ENCODE data around the gene PLA2G4E. TPM values are rescaled to one million over a fixed set of nuclear protein-coding genes. Genes with fewer than 3 reads are reported as not detected.

Gene PLA2G4E
- total RNA-seq, 4 donors from 2014 or later = 0.12 TPM; not detected in 3

DNA sequence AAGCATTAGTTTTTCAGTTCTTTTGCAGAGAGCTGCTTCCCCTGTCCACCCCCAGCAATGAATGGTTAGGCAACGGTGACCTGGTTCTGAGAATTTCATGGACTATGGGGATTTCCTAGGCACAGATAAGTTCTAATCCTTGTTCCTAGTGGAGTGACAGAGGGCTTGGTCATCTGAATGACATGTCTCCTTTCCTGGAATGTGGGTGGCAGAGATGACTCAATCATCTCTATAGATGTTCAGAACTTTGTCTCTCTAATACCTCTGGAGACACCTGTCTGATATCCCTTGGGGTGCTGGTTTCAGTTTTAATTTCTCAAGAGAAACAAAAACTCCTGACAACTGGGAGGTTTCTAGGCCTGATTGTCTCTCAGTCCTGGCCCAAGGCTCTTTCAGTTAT is 10.4 kb downstream of the PLA2G4E start:
- DNase-seq (ENCODE audit: low spot score) = no peak
- ATAC-seq (ENCODE audit: low FRiP score) = no peak
- no peak for TF ChIP-seq CTCF (IDR thresholded peaks at IDR 0.05)

- ATAC-seq (ENCODE audit: low FRiP score) = no peak
- no peak for DNase-seq (ENCODE audit: low spot score)
- TF ChIP-seq CTCF (IDR thresholded peaks at IDR 0.05) = no peak
Measured at GRCh38 chr15:42009474-42009873, 11.4 kb downstream of the PLA2G4E start.

DNA sequence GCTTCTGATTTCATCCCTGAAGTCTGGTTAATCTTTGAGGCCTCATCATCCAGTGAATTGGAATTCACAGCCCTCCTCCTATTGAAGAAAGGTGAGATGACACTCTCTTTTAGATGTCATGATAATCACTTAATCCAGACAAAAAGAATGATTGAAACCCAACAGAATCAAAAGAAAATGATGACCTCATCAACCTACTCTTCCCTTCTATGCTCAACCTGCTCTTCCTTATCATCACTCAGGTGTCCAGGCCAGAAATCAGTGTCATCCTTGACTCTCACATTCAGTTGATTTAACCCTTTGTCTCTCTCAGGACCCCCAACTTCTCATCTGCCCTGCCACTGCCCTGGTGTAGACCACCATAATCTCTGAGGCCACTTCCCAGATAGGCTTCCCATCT is 11.8 kb downstream of the PLA2G4E start:
- DNase-seq (ENCODE audit: low spot score) = no peak
- ATAC-seq (ENCODE audit: low FRiP score) = no peak
- TF ChIP-seq CTCF (IDR thresholded peaks at IDR 0.05) = no peak

GRCh38 chr15:42007386-42007785 is 13.5 kb downstream of the PLA2G4E start:
- DNase-seq (ENCODE audit: low spot score) (no peak), ATAC-seq (ENCODE audit: low FRiP score) (no peak)
- TF ChIP-seq CTCF (IDR thresholded peaks at IDR 0.05) = no peak

DNA sequence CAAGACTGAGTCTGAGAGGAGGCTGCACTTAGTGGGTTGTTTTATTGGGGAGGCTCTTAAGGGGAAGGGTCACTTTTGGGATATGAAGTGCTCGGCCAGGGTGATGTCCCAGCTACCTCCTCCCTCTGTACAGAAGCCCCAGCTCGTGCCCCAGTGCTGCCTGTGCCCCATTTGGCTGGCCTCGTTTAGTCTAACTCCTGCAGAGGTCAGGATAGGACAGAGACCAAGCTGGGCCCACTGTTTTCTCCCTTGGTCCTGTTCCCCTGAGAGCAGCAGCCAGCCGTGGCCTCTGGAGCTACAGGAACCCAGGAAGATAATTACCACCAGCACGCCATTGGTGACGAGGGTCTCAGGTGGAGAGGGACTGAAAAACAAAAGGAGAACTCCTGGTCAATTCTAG is 18.5 kb downstream of the PLA2G4E start:
- no peak for ATAC-seq (ENCODE audit: low FRiP score)
- no peak for TF ChIP-seq CTCF (IDR thresholded peaks at IDR 0.05)
- DNase-seq (ENCODE audit: low spot score) = no peak

- DNase-seq (ENCODE audit: low spot score) = no peak
- no peak for TF ChIP-seq CTCF (IDR thresholded peaks at IDR 0.05)
- no peak for ATAC-seq (ENCODE audit: low FRiP score)
Measured at GRCh38 chr15:42001236-42001635, 19.6 kb downstream of the PLA2G4E start.

DNA sequence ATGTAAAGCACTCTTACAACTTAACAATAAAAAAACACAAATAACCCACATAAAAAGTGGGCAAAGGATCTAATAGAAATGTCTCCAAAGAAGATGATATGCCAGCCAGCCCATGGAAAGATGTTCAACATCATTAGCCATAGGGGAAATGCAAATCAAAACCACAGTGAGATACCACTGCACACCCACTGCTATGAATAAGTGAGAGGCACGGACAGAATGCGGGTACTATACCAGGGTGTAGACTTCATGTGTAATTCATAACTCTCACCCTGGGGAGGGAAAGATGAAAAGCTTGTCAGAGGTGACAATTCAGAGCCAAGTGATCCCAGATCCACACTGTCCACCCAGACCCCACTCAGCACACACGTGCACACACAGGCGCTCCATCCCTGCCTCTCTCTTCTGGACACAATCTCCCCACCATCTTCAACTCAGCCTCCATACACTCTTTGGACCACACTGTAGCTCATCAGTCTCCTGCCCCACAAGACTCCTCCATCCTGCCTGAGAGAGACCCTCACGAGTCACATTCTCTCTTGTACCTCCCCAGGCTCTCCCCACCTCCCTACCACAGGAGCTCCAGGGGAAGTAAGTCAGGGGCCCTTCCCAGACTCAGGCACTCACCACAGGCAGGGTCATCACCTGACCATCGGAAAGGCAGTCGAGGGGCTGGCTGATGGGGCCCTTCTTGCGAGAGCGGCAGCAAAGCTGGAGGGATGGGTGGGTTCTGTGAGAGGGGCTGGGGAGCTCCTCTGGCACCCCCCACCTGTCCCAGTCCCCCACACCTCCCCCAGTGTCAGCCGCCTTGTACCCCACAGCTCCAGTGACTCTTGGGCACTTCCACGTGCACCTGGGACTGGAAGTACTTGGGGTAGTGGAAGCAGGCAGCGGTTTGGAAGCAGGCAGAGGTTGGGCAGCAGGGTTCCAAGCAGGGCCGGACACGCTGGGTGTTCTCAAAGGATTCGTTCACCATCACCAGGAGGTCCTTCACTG is 21.3 kb downstream of the PLA2G4E start:
- DNase-seq (ENCODE audit: low spot score) (no peak), ATAC-seq (ENCODE audit: low FRiP score) (no peak)
- TF ChIP-seq CTCF (IDR thresholded peaks at IDR 0.05) = no peak

Data from omental fat pad (tissue), 4 donors.